Fibroblast of mammary gland (primary cell): ENCODE results near the gene NOTCH3.
A peak's percentile ranks its signal among the peaks of the same experiment; 100 is the strongest.

Source experiments
- DNase-seq: peaks from one replicate; pipeline ENCODE4 v3.0.0-alpha.2; 2010; ENCODE audit warnings: low read depth
- H3K4me3 ChIP-seq: 2 replicates; pipeline ENCODE4 v1.5.1; 2011; ENCODE audit warnings: low read depth, mild to moderate bottlenecking, low read length, moderate library complexity; ENCODE audit not compliant: control insufficient read depth
- TF ChIP-seq, protein P1 (sequence below): conservative IDR thresholded peaks from 2 replicates; pipeline ENCODE4 v1.5.1; 2011; ENCODE audit warnings: low read depth, low read length, inconsistent platforms; ENCODE audit not compliant: control insufficient read depth, insufficient read depth

The NOTCH3 gene

DNA sequence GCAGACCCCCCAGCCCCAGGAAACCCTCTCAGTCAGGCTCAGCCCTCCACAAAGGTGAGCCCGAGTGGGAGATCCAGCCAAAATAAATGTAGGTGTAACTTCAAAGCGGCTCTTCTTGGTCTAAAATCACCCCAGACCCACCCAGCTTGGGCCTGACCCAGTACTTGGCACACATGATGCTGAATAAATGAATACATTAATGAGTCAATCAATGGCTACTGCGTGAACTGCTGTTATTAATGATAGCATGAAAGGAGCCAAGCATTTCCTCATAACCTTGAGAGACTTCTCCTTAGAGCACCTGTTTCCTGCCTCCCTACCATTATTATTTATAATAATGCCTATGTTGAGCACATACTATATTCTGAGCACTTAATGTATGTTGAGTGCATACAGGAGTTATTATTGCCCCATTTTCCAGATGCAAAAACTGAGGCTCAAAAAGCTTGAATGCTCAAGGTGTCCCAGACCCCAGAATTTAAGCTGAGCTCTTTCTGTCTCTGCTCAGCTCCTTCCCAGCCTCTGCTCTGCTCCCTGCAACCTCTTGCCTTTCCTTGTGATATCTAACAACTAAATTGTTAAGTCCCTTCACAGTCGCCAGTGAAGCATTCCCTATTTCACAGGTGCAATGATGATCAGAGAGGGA is 4.3 kb downstream of the NOTCH3 start:
- DNase-seq: no peak
- TF ChIP-seq, protein P1, sequence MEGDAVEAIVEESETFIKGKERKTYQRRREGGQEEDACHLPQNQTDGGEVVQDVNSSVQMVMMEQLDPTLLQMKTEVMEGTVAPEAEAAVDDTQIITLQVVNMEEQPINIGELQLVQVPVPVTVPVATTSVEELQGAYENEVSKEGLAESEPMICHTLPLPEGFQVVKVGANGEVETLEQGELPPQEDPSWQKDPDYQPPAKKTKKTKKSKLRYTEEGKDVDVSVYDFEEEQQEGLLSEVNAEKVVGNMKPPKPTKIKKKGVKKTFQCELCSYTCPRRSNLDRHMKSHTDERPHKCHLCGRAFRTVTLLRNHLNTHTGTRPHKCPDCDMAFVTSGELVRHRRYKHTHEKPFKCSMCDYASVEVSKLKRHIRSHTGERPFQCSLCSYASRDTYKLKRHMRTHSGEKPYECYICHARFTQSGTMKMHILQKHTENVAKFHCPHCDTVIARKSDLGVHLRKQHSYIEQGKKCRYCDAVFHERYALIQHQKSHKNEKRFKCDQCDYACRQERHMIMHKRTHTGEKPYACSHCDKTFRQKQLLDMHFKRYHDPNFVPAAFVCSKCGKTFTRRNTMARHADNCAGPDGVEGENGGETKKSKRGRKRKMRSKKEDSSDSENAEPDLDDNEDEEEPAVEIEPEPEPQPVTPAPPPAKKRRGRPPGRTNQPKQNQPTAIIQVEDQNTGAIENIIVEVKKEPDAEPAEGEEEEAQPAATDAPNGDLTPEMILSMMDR: no peak
- no peak overlapping the region for H3K4me3 ChIP-seq

DNA sequence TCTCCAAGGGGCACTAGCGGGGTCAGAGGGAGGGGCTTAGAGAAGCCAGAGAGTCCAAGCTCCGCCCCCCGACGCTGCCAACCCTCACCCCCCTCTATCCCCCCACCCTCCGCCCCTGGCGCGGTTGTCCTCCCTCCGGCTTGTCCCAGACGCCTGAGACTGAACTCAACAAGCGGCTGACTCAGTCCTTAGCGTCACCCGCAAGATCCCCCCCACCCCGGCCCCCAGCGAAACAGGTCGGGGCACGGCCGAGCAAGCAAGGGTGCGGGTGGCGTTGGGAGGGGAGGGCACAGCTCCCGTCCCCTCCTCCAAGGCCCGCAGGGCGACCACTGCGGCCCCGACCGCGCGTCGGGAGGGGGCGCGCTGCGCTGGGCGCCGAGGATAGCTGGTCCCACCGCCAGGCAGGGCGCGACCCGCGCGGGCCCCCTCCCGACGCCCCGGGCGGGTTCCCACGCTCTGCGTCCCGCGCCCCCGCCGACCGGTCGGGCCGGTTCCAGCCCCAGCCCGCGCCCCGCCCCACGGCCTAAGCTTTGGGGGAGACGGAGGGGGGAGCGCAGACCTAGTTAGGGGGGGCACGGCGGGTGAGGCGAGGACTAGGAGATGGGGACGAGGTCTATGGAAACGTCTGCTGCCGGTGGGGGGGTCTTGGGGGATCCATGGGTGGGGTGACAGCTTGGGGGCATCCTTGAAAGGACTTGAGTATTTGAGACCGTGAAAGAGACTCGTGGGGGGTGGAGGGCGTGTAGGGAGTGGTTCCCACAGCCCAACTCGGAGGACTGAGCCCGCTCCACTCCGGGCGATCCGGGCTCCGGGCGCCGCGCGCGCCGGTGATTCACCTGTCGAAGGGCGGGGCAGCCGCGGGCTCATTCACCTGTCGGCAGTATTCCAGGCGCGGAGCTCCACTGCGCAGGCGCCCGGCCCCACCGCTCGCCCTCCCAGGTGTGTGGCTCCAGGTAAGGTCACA is 5.1 kb downstream of the NOTCH3 start:
- peak; percentile 74 for DNase-seq
- TF ChIP-seq, protein P1: no peak
- peak overlapping the region; percentile 21 for H3K4me3 ChIP-seq

DNA sequence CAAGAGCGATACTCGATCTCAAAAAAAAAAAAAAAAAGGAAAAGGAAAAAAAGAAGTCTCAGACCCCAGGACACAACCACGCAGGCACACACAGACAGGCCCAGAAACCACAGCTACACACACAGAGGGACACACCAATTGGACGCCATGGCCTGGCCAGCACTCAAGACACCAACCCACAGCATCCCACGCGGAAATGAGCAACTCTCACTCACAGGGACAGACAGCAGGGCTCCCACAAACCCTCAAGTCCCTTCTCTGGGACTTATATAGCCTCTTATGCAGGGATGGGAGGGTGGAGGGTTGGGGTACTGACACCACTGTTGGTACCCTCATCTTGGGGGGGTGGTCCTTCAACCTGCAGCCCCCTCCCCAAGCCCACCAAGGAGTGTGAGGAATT is 5.9 kb downstream of the NOTCH3 start:
- DNase-seq: peak; percentile 80
- peak overlapping the region; percentile 4 for H3K4me3 ChIP-seq
- TF ChIP-seq, protein P1: no peak

GRCh38 chr19:15191982-15192381 is 8.8 kb downstream of the NOTCH3 start:
- no peak for DNase-seq
- TF ChIP-seq, protein P1: no peak
- H3K4me3 ChIP-seq: no peak overlapping the region

DNA sequence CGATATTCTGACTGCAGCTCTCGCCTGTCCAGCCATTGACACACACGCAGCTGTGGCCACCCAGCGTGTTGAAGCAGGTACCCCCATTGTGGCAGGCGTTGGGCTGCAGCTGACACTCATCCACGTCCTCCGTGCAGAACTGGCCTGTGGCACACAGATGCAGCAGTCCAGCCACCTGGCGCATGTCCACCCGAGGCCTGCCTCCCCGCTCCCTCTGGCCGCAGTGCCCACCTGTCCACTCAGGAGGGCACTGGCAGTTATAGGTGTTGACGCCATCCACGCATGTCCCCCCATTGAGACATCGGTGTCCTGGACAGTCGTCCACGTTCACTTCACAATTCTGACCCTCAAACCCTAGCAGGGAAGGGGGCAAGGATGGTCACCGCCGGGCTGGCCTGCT is 9.3 kb downstream of the NOTCH3 start:
- no peak for DNase-seq
- no peak overlapping the region for H3K4me3 ChIP-seq
- TF ChIP-seq, protein P1: no peak

- no peak for DNase-seq
- TF ChIP-seq, protein P1: no peak
- no peak overlapping the region for H3K4me3 ChIP-seq
Observed at GRCh38 chr19:15188851-15189250, 11.9 kb downstream of the NOTCH3 start.
